ENCODE results near the gene PRKCH. TPM values are rescaled to one million over a fixed set of nuclear protein-coding genes. Genes with fewer than 3 reads are reported as not detected.

PRKCH gene
- total RNA-seq (100 to 1,000 TPM; 247 to 284 TPM), polyA plus RNA-seq (100 to 1,000 TPM; 246 to 251 TPM)

DNA sequence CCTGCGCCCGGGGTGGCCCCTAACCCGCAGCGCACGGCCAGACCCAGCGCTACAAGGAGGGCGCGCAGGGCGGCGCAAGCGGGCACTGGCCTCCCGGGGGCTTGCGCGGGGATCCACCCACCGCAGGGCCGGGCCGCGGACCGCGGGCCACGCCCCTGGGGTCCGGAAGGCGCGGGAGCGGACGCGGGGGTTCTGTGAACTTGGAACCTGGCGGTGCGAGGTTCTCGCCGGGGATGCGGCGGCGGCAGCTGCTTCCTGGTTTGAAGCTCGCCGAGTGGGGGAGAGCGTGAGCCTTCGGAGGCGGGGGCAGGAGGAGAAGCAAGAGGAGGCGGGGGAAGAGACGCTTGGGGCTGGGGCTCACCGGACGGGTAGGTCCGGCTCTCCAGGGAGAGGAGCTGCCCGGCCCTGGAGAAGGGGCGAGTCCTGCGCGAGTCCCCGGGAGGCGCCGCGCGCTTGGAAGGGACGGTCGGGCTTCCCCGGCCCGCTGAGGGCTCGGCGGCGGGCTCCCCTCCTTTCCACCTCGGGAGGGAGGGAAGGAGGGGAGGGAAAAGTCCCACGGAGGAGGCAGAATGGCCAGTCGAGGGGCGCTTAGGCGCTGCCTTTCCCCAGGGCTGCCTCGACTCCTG, at the start of gene PRKCH:
Gene PRKCH (plus strand): TSS at position 195 of the 626 bp plus-strand sequence. CDS start 523 bp downstream, outside the sequence.
- Mint-ChIP-seq H3K4me1 (peaks cover 17 to 40% (median 22%) of the 10 kb centered on the region in 4 donors), H3K36me3 (peaks cover 28 to 41% of the 10 kb centered on the region in 2 donors), H3K4me3 (peak within 1 kb of the TSS; percentile 98 to 100 (median 99)), H3K27me3 (no peaks in the 10 kb centered on the region), H3K27ac (peak within 1 kb of the TSS in 6 of 7 donors; percentile 94 to 99 (median 97)), H3K9me3 (peaks cover 0 to 4% (median 0%) of the 10 kb centered on the region in 8 donors)
- peak; percentile 84 to 91 (median 85) for DNase-seq
- Histone ChIP-seq H3K27ac (ENCODE audit: low read depth, low read length) (peak within 1 kb of the TSS; percentile 89), H3K9me3 (ENCODE audit: control insufficient read depth in 1 of 2, low read length in 2 of 2) (no peaks in the 10 kb centered on the region), H3K27me3 (ENCODE audit: insufficient read depth, low read length) (no peaks in the 10 kb centered on the region), H3K4me1 (ENCODE audit: insufficient read depth, low read length) (peaks cover 26% of the 10 kb centered on the region), H3K36me3 (ENCODE audit: insufficient read depth, low read length) (no peaks in the 10 kb centered on the region), H3K4me3 (ENCODE audit: low read length in 2 of 2) (peak within 1 kb of the TSS; percentile 85 to 95)
- ChIA-PET POLR2A (ENCODE audit: partially characterized antibody) (interaction anchor here (0.7 to 11.7 kb wide), 35 partner anchors 18 to 385 kb away, joined by 3 to 578 read pairs (median 5); partner anchors contain the start of gene TMEM30B), CTCF (ENCODE audit: partially characterized antibody) (interaction anchor here (0.7 to 6.0 kb wide), 16 partner anchors 13 to 134 kb away, joined by 3 to 84 read pairs (median 6); no protein-coding TSS in a partner anchor)
- intact Hi-C loops (cut with micrococcal nuclease): loop anchor here (1.0 to 5.0 kb wide), 6 partner anchors 21 to 135 kb away; no protein-coding TSS in a partner anchor

GRCh38 chr14:61277232-61277631, 44.1 kb upstream of the PRKCH start:
- no peaks in the 10 kb centered on the region for H3K9me3 ChIP-seq (ENCODE audit: control insufficient read depth in 1 of 2, low read length in 2 of 2)
- Mint-ChIP-seq H3K27ac (no peak overlapping the region), H3K27me3 (peaks cover 3 to 7% of the 10 kb centered on the region in 2 donors), H3K36me3 (peaks cover 0 to 5% of the 10 kb centered on the region in 2 donors), H3K9me3 (no peaks in the 10 kb centered on the region), H3K4me3 (no peak overlapping the region), H3K4me1 (peaks cover 8 to 21% (median 15%) of the 10 kb centered on the region in 4 donors)
- peaks cover 13% of the 10 kb centered on the region for H3K4me1 ChIP-seq (ENCODE audit: insufficient read depth, low read length)
- H3K4me3 ChIP-seq (ENCODE audit: low read length in 2 of 2): no peak overlapping the region
- POLR2A ChIA-PET (ENCODE audit: partially characterized antibody): no interaction called here
- intact Hi-C loops (cut with micrococcal nuclease): no loop called here
- CTCF ChIA-PET (ENCODE audit: partially characterized antibody): interaction anchor here (1.1 kb wide), 1 partner anchor 11 kb away, joined by 3 read pairs; no protein-coding TSS in a partner anchor
- H3K27ac ChIP-seq (ENCODE audit: low read depth, low read length): no peak overlapping the region
- DNase-seq: no peak
- H3K36me3 ChIP-seq (ENCODE audit: insufficient read depth, low read length): no peaks in the 10 kb centered on the region
- H3K27me3 ChIP-seq (ENCODE audit: insufficient read depth, low read length): no peaks in the 10 kb centered on the region

GRCh38 chr14:61277784-61278183, 43.6 kb upstream of the PRKCH start:
- no peaks in the 10 kb centered on the region for H3K36me3 ChIP-seq (ENCODE audit: insufficient read depth, low read length)
- H3K27me3 ChIP-seq (ENCODE audit: insufficient read depth, low read length): no peaks in the 10 kb centered on the region
- Mint-ChIP-seq H3K27ac (no peak overlapping the region), H3K4me3 (peak overlapping the region in 1 of 8 donors; percentile 17), H3K9me3 (no peaks in the 10 kb centered on the region), H3K27me3 (peaks cover 0 to 4% of the 10 kb centered on the region in 2 donors), H3K4me1 (peaks cover 8 to 21% (median 15%) of the 10 kb centered on the region in 4 donors), H3K36me3 (peaks cover 0 to 5% of the 10 kb centered on the region in 2 donors)
- no peaks in the 10 kb centered on the region for H3K9me3 ChIP-seq (ENCODE audit: control insufficient read depth in 1 of 2, low read length in 2 of 2)
- H3K27ac ChIP-seq (ENCODE audit: low read depth, low read length): no peak overlapping the region
- peaks cover 13% of the 10 kb centered on the region for H3K4me1 ChIP-seq (ENCODE audit: insufficient read depth, low read length)
- ChIA-PET CTCF (ENCODE audit: partially characterized antibody) (no interaction called here), POLR2A (ENCODE audit: partially characterized antibody) (no interaction called here)
- no peak overlapping the region for H3K4me3 ChIP-seq (ENCODE audit: low read length in 2 of 2)
- intact Hi-C loops (cut with micrococcal nuclease): no loop called here
- DNase-seq: no peak

GRCh38 chr14:61279082-61279481, 42.3 kb upstream of the PRKCH start:
- H3K9me3 Mint-ChIP-seq: no peaks in the 10 kb centered on the region
- CTCF ChIA-PET (ENCODE audit: partially characterized antibody): interaction anchor here (1.0 to 9.6 kb wide), 5 partner anchors 10 to 558 kb away, joined by 3 to 152 read pairs (median 17); no protein-coding TSS in a partner anchor
- POLR2A ChIA-PET (ENCODE audit: partially characterized antibody): interaction anchor here (1.5 to 2.5 kb wide), 5 partner anchors 10 to 1030 kb away, joined by 4 to 16 read pairs (median 9); partner anchors contain the start of genes PPM1A and SNAPC1
- peaks cover 0 to 4% of the 10 kb centered on the region in 2 donors for H3K27me3 Mint-ChIP-seq
- peaks cover 12 to 31% (median 20%) of the 10 kb centered on the region in 4 donors for H3K4me1 Mint-ChIP-seq
- intact Hi-C loops (cut with micrococcal nuclease): no loop called here
- H3K4me3 Mint-ChIP-seq: peak overlapping the region in 6 of 8 donors; percentile 2 to 93 (median 72)
- H3K9me3 ChIP-seq (ENCODE audit: control insufficient read depth in 1 of 2, low read length in 2 of 2): no peaks in the 10 kb centered on the region
- DNase-seq: no peak
- H3K27me3 ChIP-seq (ENCODE audit: insufficient read depth, low read length): no peaks in the 10 kb centered on the region
- H3K27ac Mint-ChIP-seq: peak overlapping the region in 1 of 7 donors; percentile 94
- no peaks in the 10 kb centered on the region for H3K36me3 ChIP-seq (ENCODE audit: insufficient read depth, low read length)
- no peak overlapping the region for H3K27ac ChIP-seq (ENCODE audit: low read depth, low read length)
- peaks cover 13% of the 10 kb centered on the region for H3K4me1 ChIP-seq (ENCODE audit: insufficient read depth, low read length)
- peaks cover 0 to 5% of the 10 kb centered on the region in 2 donors for H3K36me3 Mint-ChIP-seq
- no peak overlapping the region for H3K4me3 ChIP-seq (ENCODE audit: low read length in 2 of 2)

- peaks cover 15 to 34% (median 24%) of the 10 kb centered on the region in 4 donors for H3K4me1 Mint-ChIP-seq
- peak overlapping the region; percentile 87 to 96 (median 94) for H3K27ac Mint-ChIP-seq
- peak overlapping the region; percentile 65 for H3K27ac ChIP-seq (ENCODE audit: low read depth, low read length)
- H3K4me3 ChIP-seq (ENCODE audit: low read length in 2 of 2): peak overlapping the region in 1 of 2 donors; percentile 76
- POLR2A ChIA-PET (ENCODE audit: partially characterized antibody): interaction anchor here (0.7 to 2.5 kb wide), 36 partner anchors 10 to 1031 kb away, joined by 3 to 16 read pairs (median 4); partner anchors contain the start of genes PPM1A, PRKCH, SLC38A6 and SNAPC1
- no peaks in the 10 kb centered on the region for H3K27me3 Mint-ChIP-seq
- DNase-seq: peak in 2 of 5 donors; percentile 56
- no peaks in the 10 kb centered on the region for H3K27me3 ChIP-seq (ENCODE audit: insufficient read depth, low read length)
- CTCF ChIA-PET (ENCODE audit: partially characterized antibody): interaction anchor here (0.5 to 9.6 kb wide), 22 partner anchors 11 to 561 kb away, joined by 3 to 152 read pairs (median 4); no protein-coding TSS in a partner anchor
- H3K4me1 ChIP-seq (ENCODE audit: insufficient read depth, low read length): peaks cover 16% of the 10 kb centered on the region
- H3K9me3 Mint-ChIP-seq: no peaks in the 10 kb centered on the region
- H3K4me3 Mint-ChIP-seq: peak overlapping the region; percentile 90 to 95 (median 93)
- H3K36me3 ChIP-seq (ENCODE audit: insufficient read depth, low read length): no peaks in the 10 kb centered on the region
- no peaks in the 10 kb centered on the region for H3K9me3 ChIP-seq (ENCODE audit: control insufficient read depth in 1 of 2, low read length in 2 of 2)
- intact Hi-C loops (cut with micrococcal nuclease): loop anchor here (1.0 to 5.0 kb wide), 2 partner anchors 11 to 452 kb away; no protein-coding TSS in a partner anchor
- H3K36me3 Mint-ChIP-seq: peaks cover 0 to 5% of the 10 kb centered on the region in 2 donors
Observed at GRCh38 chr14:61280092-61280525, 41.3 kb upstream of the PRKCH start.

GRCh38 chr14:61280526-61281185, 40.7 kb upstream of the PRKCH start:
- H3K4me1 Mint-ChIP-seq: peaks cover 19 to 38% (median 24%) of the 10 kb centered on the region in 4 donors
- Histone ChIP-seq H3K27me3 (ENCODE audit: insufficient read depth, low read length) (no peaks in the 10 kb centered on the region), H3K9me3 (ENCODE audit: control insufficient read depth in 1 of 2, low read length in 2 of 2) (no peaks in the 10 kb centered on the region), H3K4me3 (ENCODE audit: low read length in 2 of 2) (peak overlapping the region; percentile 45 to 76), H3K36me3 (ENCODE audit: insufficient read depth, low read length) (no peaks in the 10 kb centered on the region), H3K27ac (ENCODE audit: low read depth, low read length) (peak overlapping the region; percentile 65), H3K4me1 (ENCODE audit: insufficient read depth, low read length) (peaks cover 16% of the 10 kb centered on the region)
- peaks cover 0 to 5% of the 10 kb centered on the region in 2 donors for H3K36me3 Mint-ChIP-seq
- H3K9me3 Mint-ChIP-seq: no peaks in the 10 kb centered on the region
- peak overlapping the region; percentile 90 to 95 (median 93) for H3K4me3 Mint-ChIP-seq
- H3K27ac Mint-ChIP-seq: peak overlapping the region; percentile 87 to 96 (median 94)
- peak; percentile 73 to 81 (median 78) for DNase-seq
- POLR2A ChIA-PET (ENCODE audit: partially characterized antibody): interaction anchor here (0.7 to 2.5 kb wide), 36 partner anchors 9 to 1032 kb away, joined by 3 to 16 read pairs (median 4); partner anchors contain the start of genes PPM1A, PRKCH, SLC38A6 and SNAPC1
- CTCF ChIA-PET (ENCODE audit: partially characterized antibody): interaction anchor here (0.6 to 9.6 kb wide), 23 partner anchors 12 to 560 kb away, joined by 3 to 152 read pairs (median 4); no protein-coding TSS in a partner anchor
- intact Hi-C loops (cut with micrococcal nuclease): loop anchor here (1.0 to 5.0 kb wide), 2 partner anchors 11 to 452 kb away; no protein-coding TSS in a partner anchor
- no peaks in the 10 kb centered on the region for H3K27me3 Mint-ChIP-seq

Data from CD4-positive, alpha-beta memory T cell (primary cell).